Liver (tissue), 9 donors: ENCODE data around the gene HIRIP3. TPM values are rescaled to one million over a fixed set of nuclear protein-coding genes. Genes with fewer than 3 reads are reported as not detected.
A peak's percentile ranks its signal among the peaks of the same experiment; 100 is the strongest.

Experiments used
- DNase-seq: peaks from one replicate; pipeline ENCODE4 v3.0.0-alpha.2; 2017; ENCODE audit warnings: low spot score
- H3K27ac ChIP-seq, 2 donors: one replicate each; pipeline ENCODE4 v1.7.0; 2013; ENCODE audit warnings: inconsistent platforms in 2 of 2, low read length in 2 of 2, control low read depth in 1 of 2, low read depth in 1 of 2, mild to moderate bottlenecking in 1 of 2
- H3K27me3 ChIP-seq, 4 donors: one replicate each; pipeline versions ENCODE4 v1.6.1 to v1.7.0; 2013; ENCODE audit warnings: low read length in 3 of 4, inconsistent platforms in 1 of 4, mild to moderate bottlenecking in 1 of 4, moderate library complexity in 1 of 4; ENCODE audit not compliant: control insufficient read depth in 4 of 4, insufficient read depth in 4 of 4
- H3K36me3 ChIP-seq, 4 donors: one replicate each; pipeline versions ENCODE4 v1.6.1 to v1.7.0; 2013; ENCODE audit warnings: low read length in 3 of 4, mild to moderate bottlenecking in 3 of 4, low read depth in 1 of 4, moderate library complexity in 1 of 4; ENCODE audit not compliant: control insufficient read depth in 4 of 4, insufficient read depth in 3 of 4
- H3K4me1 ChIP-seq, 4 donors: one replicate each; pipeline versions ENCODE4 v1.6.1 to v1.7.0; 2013; ENCODE audit warnings: low read length in 3 of 4, mild to moderate bottlenecking in 3 of 4, moderate library complexity in 1 of 4; ENCODE audit not compliant: control insufficient read depth in 4 of 4, insufficient read depth in 4 of 4
- H3K4me3 ChIP-seq, 3 donors: one replicate each; pipeline versions ENCODE4 v1.6.1 to v1.7.0; 2013; ENCODE audit warnings: low read length in 3 of 3, control low read depth in 1 of 3, low read depth in 1 of 3, mild to moderate bottlenecking in 1 of 3
- H3K9ac ChIP-seq, 2 donors: one replicate each; pipeline ENCODE4 v1.7.0; 2013; ENCODE audit warnings: low read length in 2 of 2, mild to moderate bottlenecking in 2 of 2, moderate library complexity in 2 of 2, control low read depth in 1 of 2, low read depth in 1 of 2
- H3K9me3 ChIP-seq, 4 donors: one replicate each; pipeline versions ENCODE4 v1.6.1 to v1.7.0; 2013; ENCODE audit warnings: low read length in 3 of 4; ENCODE audit not compliant: control insufficient read depth in 4 of 4
- CTCF ChIP-seq: fragments of 150-350 bp; IDR thresholded peaks from 2 replicates; pipeline ENCODE4 v1.5.1; 2017; ENCODE audit warnings: improper control_type of control experiment, low read depth, low read length; ENCODE audit not compliant: missing input control
- EGR1 ChIP-seq, 2 donors: IDR thresholded peaks; 2 replicates each; pipeline ENCODE4 v1.6.1; 2016 to 2018; ENCODE audit warnings: antibody characterized with exemption in 2 of 2, low read depth in 2 of 2
- FOXA1 ChIP-seq: IDR thresholded peaks from 2 replicates; pipeline ENCODE4 v1.6.1; 2016; ENCODE audit warnings: antibody characterized with exemption
- FOXA2 ChIP-seq: IDR thresholded peaks from 2 replicates; pipeline ENCODE4 v1.6.1; 2016; ENCODE audit warnings: antibody characterized with exemption
- GABPA ChIP-seq, 2 donors: IDR thresholded peaks in 1 of 2; conservative IDR thresholded peaks in 1 of 2; 2 replicates each; pipeline ENCODE4 v1.6.1; 2016; ENCODE audit warnings: antibody characterized with exemption in 2 of 2, mild to moderate bottlenecking in 1 of 2, moderate library complexity in 1 of 2
- HNF4A ChIP-seq, 2 donors: conservative IDR thresholded peaks; 2 replicates each; pipeline ENCODE4 v1.6.1; 2016; ENCODE audit warnings: antibody characterized with exemption in 2 of 2, mild to moderate bottlenecking in 2 of 2
- JUND ChIP-seq, 2 donors: IDR thresholded peaks; 2 replicates each; pipeline ENCODE4 v1.6.1; 2016; ENCODE audit warnings: antibody characterized with exemption in 2 of 2
- NR2F2 ChIP-seq: IDR thresholded peaks from 2 replicates; pipeline ENCODE4 v1.6.1; 2016; ENCODE audit warnings: antibody characterized with exemption
- RAD21 ChIP-seq, 2 donors: IDR thresholded peaks; 2 replicates each; pipeline ENCODE4 v1.6.1; 2016; ENCODE audit warnings: antibody characterized with exemption in 2 of 2, mild to moderate bottlenecking in 2 of 2
- SP1 ChIP-seq: IDR thresholded peaks from 2 replicates; pipeline ENCODE4 v1.6.1; 2018; ENCODE audit warnings: antibody characterized with exemption, mild to moderate bottlenecking
- TAF1 ChIP-seq: conservative IDR thresholded peaks from 2 replicates; pipeline ENCODE4 v1.6.1; 2016; ENCODE audit warnings: antibody characterized with exemption, mild to moderate bottlenecking
- YY1 ChIP-seq: IDR thresholded peaks from 2 replicates; pipeline ENCODE4 v1.6.1; 2016; ENCODE audit warnings: antibody characterized with exemption, mild to moderate bottlenecking
- ZBTB33 ChIP-seq: IDR thresholded peaks from 2 replicates; pipeline ENCODE4 v1.6.1; 2016; ENCODE audit warnings: antibody characterized with exemption
- WGBS: extraction: QIAGEN DNeasy Blood & Tissue Kit; methylation state at CpG from one replicate; pipeline ENCODE4 v1.1.7; 2013; 5-methylcytosine and 5-hydroxymethylcytosine counted together
- polyA plus RNA-seq, 2 donors: library from polyadenylated mRNA; stranded (reverse) in 1 of 2; unstranded in 1 of 2; fragments of 200-250 nt in 1 of 2; fragments of >200 nt in 1 of 2; fragmentation: Nextera tagmentation in 1 of 2; extraction: Ambion mirVana in 1 of 2; gene quantifications; one replicate each; pipeline versions ENCODE4 v1.2.1 to v1.2.3, GENCODE V29; 2013 to 2015
- total RNA-seq, 2 donors: library from RNA; depleted of rRNA; stranded (reverse); fragments of >200 nt; gene quantifications; one replicate each; pipeline ENCODE4 v1.2.3, GENCODE V29; 2014
- TF ChIP-seq, protein P1 (sequence below): IDR thresholded peaks from 2 replicates; pipeline ENCODE4 v1.6.1; 2016; ENCODE audit warnings: antibody characterized with exemption
- TF ChIP-seq, protein P2 (sequence below): IDR thresholded peaks from 2 replicates; pipeline ENCODE4 v1.6.1; 2016; ENCODE audit warnings: antibody characterized with exemption
- TF ChIP-seq, protein P3 (sequence below): IDR thresholded peaks from 2 replicates; pipeline ENCODE4 v1.6.1; 2016; ENCODE audit warnings: antibody characterized with exemption, mild to moderate bottlenecking
- donor health status: healthy.
- donor health status: healthy.
- donor health status: healthy.
- donor health status: healthy.
- donor health status: healthy.

Gene HIRIP3
- total and polyA plus RNA-seq, 4 donors: 5.7 to 10.5 (median 9.1) TPM

DNA sequence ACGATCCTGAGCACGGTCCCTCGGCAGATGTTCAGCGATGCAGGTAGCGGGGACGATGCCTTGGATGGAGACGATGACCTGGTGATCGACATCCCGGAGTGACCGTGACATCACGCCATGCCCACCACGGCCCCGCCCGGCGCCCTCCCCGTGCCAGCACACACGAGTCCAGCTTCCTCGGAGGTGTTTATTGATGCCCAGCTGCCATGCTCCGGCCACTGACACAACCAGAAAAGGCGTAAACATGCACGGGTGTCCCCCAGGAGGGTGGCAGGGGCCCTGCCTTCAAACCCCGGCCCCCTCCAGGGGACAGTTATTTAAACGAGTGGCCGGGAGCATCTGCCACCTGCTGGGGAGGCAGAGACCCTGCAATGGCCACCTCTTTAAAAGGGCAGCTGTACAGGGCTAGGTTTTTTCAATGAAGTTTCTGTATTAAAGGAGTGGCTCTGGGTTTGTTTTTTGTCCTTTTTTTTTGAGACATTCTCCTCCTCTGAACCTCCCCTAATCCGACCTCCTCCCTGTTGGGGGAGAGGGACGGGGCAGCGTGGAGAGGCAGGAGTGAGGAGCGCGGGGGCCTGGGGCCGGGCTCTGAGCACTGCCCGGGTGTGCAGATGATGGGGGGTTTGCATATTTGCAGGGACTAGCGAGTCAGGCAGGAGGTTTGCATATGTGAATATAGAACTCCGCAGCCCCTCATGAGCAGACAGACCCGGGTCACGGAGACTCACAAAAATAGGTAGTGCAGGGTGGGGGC lies 10.1 kb upstream of the HIRIP3 start:
- peaks cover 0 to 6% (median 3%) of the 10 kb centered on the region in 4 donors for H3K36me3 ChIP-seq
- WGBS: 68% methylated on average over 35 of the region's 35 CpGs
- H3K27ac ChIP-seq: no peak overlapping the region
- TF ChIP-seq, protein P1, sequence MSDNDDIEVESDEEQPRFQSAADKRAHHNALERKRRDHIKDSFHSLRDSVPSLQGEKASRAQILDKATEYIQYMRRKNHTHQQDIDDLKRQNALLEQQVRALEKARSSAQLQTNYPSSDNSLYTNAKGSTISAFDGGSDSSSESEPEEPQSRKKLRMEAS: no peak
- no peak for TF ChIP-seq FOXA1
- no peak for TF ChIP-seq SP1
- no peak for TF ChIP-seq HNF4A (conservative IDR thresholded peaks at IDR 0.05)
- peak; percentile 78 for TF ChIP-seq CTCF
- TF ChIP-seq RAD21 (IDR thresholded peaks at IDR 0.05): peak; percentile 73 to 82
- H3K9ac ChIP-seq: no peak overlapping the region
- no peak overlapping the region for H3K4me3 ChIP-seq
- H3K4me1 ChIP-seq: peaks cover 0 to 3% (median 1%) of the 10 kb centered on the region in 4 donors
- H3K27me3 ChIP-seq: peaks cover 0 to 5% (median 0%) of the 10 kb centered on the region in 4 donors
- H3K9me3 ChIP-seq: no peaks in the 10 kb centered on the region
- no peak for DNase-seq

GRCh38 chr16:30004811-30005242 lies 9.4 kb upstream of the HIRIP3 start:
- no peaks in the 10 kb centered on the region for H3K27me3 ChIP-seq
- H3K9me3 ChIP-seq: no peaks in the 10 kb centered on the region
- H3K4me1 ChIP-seq: no peaks in the 10 kb centered on the region
- H3K27ac ChIP-seq: no peak overlapping the region
- DNase-seq: no peak
- H3K36me3 ChIP-seq: peaks cover 0 to 7% (median 3%) of the 10 kb centered on the region in 4 donors
- H3K4me3 ChIP-seq: no peak overlapping the region
- TF ChIP-seq SP1 (no peak), TAF1 (no peak)
- TF ChIP-seq, protein P2, sequence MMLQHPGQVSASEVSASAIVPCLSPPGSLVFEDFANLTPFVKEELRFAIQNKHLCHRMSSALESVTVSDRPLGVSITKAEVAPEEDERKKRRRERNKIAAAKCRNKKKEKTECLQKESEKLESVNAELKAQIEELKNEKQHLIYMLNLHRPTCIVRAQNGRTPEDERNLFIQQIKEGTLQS: no peak
- no peak overlapping the region for H3K9ac ChIP-seq
- WGBS: 59% methylated on average over 11 of the region's 11 CpGs

DNA sequence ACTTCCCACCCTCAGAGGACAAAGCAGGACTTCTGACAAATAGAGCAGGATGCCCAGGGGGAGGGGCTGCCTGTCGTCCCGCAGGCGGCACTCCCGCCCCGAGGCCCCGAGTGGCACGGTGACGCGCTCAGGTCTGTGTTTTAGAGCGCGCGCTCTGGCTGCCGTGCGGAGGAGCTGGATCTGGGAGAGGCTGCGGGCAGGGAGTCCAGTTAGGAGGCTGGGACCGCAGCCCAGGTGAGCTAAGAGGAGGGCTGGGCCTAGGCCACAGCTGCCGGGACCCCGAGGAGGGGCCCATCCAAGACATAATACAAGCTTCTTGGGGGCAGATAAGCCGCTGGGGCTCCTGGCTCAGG lies 9.0 kb upstream of the HIRIP3 start:
- H3K36me3 ChIP-seq: peaks cover 0 to 7% (median 3%) of the 10 kb centered on the region in 4 donors
- no peak overlapping the region for H3K27ac ChIP-seq
- H3K9me3 ChIP-seq: no peaks in the 10 kb centered on the region
- DNase-seq: no peak
- no peak overlapping the region for H3K9ac ChIP-seq
- TF ChIP-seq HNF4A (conservative IDR thresholded peaks at IDR 0.05) (no peak), FOXA2 (no peak), YY1 (no peak), FOXA1 (no peak), CTCF (no peak), ZBTB33 (no peak), NR2F2 (no peak), TAF1 (no peak), SP1 (no peak), EGR1 (IDR thresholded peaks at IDR 0.05; ENCODE audit: low read depth in 2 of 2) (no peak), JUND (IDR thresholded peaks at IDR 0.05) (no peak), GABPA (IDR thresholded peaks at IDR 0.05 in 1 of 2, conservative IDR thresholded peaks at IDR 0.05 in 1 of 2) (no peak)
- TF ChIP-seq, protein P3, sequence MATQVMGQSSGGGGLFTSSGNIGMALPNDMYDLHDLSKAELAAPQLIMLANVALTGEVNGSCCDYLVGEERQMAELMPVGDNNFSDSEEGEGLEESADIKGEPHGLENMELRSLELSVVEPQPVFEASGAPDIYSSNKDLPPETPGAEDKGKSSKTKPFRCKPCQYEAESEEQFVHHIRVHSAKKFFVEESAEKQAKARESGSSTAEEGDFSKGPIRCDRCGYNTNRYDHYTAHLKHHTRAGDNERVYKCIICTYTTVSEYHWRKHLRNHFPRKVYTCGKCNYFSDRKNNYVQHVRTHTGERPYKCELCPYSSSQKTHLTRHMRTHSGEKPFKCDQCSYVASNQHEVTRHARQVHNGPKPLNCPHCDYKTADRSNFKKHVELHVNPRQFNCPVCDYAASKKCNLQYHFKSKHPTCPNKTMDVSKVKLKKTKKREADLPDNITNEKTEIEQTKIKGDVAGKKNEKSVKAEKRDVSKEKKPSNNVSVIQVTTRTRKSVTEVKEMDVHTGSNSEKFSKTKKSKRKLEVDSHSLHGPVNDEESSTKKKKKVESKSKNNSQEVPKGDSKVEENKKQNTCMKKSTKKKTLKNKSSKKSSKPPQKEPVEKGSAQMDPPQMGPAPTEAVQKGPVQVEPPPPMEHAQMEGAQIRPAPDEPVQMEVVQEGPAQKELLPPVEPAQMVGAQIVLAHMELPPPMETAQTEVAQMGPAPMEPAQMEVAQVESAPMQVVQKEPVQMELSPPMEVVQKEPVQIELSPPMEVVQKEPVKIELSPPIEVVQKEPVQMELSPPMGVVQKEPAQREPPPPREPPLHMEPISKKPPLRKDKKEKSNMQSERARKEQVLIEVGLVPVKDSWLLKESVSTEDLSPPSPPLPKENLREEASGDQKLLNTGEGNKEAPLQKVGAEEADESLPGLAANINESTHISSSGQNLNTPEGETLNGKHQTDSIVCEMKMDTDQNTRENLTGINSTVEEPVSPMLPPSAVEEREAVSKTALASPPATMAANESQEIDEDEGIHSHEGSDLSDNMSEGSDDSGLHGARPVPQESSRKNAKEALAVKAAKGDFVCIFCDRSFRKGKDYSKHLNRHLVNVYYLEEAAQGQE: no peak
- TF ChIP-seq, protein P2: no peak
- H3K27me3 ChIP-seq: no peaks in the 10 kb centered on the region
- no peak overlapping the region for H3K4me3 ChIP-seq
- no peaks in the 10 kb centered on the region for H3K4me1 ChIP-seq
- WGBS: 78% methylated on average over 19 of the region's 19 CpGs
